HG02870 (cell line): Measurements from ENCODE around the gene EGFL8.

ENCODE experiments used
- ATAC-seq: cut with Tn5 transposase; IDR thresholded peaks from one replicate; pipeline ENCODE4 v1.9.1; 2021; ENCODE audit warnings: mild to moderate bottlenecking, moderate library complexity; ENCODE audit not compliant: unreplicated experiment

Gene EGFL8

DNA sequence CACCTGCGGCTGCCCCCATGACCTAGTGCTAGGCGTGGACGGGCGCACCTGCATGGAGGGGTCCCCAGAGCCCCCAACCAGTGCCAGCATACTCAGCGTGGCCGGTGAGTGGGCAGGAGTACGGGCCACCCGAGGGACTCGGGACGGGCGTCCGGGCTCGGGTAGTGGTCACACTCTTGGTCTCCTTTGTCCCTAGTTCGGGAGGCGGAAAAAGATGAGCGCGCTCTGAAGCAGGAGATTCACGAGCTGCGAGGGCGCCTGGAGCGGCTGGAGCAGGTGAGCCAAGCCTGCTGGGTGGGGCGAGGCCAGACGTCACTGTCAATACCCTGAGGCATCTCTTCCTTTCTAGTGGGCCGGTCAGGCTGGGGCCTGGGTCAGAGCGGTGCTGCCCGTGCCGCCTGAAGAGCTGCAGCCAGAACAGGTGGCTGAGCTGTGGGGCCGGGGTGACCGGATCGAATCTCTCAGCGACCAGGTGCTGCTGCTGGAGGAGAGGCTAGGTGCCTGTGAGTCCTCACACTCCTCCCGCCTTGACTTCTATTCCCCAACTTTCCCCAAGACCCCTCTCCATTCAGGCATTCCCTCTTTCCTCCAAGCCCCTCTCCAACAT lies 2.9 kb downstream of the EGFL8 start:
- ATAC-seq = no peak

- ATAC-seq = no peak
Measured at GRCh38 chr6:32167761-32168262, 3.4 kb downstream of the EGFL8 start.

DNA sequence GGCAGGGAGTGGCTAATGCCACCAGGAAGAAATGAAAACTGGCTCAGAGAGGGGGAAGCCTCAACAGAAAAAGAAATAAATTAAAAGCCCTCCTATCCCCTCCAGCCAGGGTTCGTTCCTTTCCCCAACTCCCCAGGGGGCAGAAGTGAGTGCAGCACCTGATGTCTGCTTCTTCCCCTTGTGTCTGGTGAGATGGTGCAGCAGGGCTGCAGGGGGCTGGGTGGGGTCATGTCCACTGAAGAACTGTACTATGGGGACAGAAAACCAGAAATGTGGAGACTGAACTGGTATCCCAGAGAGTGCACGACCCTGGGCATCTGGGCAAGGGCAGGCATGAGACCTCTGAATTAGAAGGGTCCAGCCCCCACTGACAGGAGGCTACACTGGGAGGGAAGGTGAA lies 4.0 kb downstream of the EGFL8 start:
- no peak for ATAC-seq

DNA sequence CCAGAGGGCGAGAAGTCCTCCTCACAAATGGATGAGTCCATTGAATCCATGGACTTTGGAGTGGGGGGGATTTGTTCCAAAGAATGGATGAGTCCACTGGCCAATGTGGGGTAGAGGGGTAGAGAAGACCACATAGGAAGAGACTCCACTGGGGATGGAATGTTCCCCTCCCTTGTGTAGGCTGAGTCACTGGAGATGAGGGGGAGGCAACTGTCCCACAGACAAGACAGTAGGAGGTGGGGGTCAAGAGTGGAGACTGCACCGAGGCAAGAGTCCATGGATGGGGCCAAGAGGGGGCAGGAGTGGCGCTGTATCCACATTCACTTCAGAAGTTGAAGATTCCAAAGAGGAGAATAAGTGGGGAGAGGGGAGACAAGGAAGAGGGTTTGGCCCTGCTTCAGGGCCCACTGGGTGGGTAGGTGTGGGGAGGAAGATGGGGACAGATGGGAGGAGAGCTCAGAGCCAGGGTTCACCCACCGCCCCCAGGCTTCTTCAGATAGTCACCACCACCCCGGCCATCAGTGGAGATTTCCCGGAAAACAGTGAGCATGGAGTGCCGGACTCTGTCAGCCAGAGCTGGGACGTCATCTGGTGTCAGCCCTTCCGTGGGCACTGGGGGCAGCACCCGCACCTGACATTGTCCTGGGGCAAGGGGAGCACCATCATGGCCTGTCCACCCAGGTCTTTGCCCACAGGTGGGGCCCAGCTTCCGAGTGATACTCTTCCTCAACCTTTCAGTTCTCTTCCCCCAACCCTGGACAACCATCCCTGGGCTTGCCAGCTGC lies 4.6 kb downstream of the EGFL8 start:
- ATAC-seq = no peak

DNA sequence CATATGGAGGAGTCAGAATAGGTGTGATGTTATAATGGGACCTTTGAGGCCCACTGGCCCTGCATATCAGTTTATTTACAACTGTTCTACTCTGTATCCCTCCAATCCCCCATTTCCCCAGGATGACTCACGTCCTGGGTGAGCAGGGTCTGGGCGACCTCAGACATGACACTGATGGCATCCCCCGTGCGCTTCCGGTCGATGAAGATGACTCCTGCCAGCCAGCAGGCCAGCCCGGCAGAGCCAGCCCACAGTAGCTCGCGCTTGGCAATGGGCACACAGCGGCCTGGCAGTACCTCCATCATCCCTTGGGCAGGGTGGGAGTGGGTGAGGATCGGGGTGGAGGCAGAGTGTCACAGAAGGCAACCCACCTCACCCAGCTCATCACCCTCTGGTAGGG lies 5.9 kb downstream of the EGFL8 start:
- no peak for ATAC-seq

DNA sequence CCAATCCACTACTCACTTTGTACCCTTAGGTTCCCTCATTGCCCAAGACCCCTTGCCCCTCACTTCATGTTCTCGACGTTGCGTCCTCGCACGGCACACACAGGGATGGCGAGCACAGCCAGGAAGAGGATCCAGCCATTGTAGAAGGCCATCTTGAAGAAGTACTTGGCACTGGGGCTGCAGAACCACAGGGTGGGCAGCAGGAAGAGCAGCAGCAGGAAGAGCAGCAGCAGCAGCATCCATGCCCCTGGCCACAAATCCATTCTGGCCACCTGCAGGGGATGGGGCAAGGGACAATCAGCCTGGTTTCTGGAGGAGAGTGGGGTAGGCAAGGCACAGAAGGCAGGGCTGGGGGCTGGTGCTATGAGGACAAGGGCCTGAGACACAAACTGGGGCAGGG lies 6.8 kb downstream of the EGFL8 start:
- no peak for ATAC-seq

- ATAC-seq = no peak
Measured at GRCh38 chr6:32173051-32173727, 8.8 kb downstream of the EGFL8 start.

- no peak for ATAC-seq
Measured at GRCh38 chr6:32174416-32174815, 10.0 kb downstream of the EGFL8 start.

- no peak for ATAC-seq
Measured at GRCh38 chr6:32175322-32175710, 10.9 kb downstream of the EGFL8 start.

GRCh38 chr6:32175711-32176475 lies 11.5 kb downstream of the EGFL8 start, which contains the start of gene AGPAT1:
TSS of gene AGPAT1 (minus strand) at chr6:32176084. CDS start at chr6:32171496, 4,588 bp downstream.
- ATAC-seq = peak; percentile 39

GRCh38 chr6:32176476-32177182 lies 12.2 kb downstream of the EGFL8 start:
- ATAC-seq = no peak

- no peak for ATAC-seq
Measured at GRCh38 chr6:32177183-32177787, 12.9 kb downstream of the EGFL8 start.

- ATAC-seq = peak; percentile 84
Measured at GRCh38 chr6:32177788-32178546, 13.6 kb downstream of the EGFL8 start, which contains the start of gene RNF5. TSS of gene RNF5 (plus strand) at chr6:32178405. CDS start at chr6:32178512, 107 bp downstream.

- no peak for ATAC-seq
Measured at GRCh38 chr6:32178547-32179440, 14.4 kb downstream of the EGFL8 start.

DNA sequence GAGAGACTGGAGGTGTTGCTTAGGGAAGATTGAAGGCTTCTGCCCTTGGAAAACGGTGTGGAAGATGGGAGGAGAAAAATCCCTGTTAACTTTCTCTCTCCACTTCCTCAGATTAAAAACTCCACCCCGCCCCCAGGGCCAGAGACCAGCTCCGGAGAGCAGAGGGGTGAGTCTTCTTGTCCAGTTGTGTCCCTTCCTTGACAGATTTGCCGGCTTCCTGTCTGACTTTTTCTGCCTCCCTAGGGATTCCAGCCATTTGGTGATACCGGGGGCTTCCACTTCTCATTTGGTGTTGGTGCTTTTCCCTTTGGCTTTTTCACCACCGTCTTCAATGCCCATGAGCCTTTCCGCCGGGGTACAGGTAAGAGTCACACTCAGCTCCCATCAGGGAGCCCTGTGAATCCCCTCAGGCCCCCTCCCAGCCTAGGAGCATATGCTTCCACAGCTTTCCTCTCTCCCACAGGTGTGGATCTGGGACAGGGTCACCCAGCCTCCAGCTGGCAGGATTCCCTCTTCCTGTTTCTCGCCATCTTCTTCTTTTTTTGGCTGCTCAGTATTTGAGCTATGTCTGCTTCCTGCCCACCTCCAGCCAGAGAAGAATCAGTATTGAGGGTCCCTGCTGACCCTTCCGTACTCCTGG lies 15.5 kb downstream of the EGFL8 start:
- ATAC-seq = no peak

GRCh38 chr6:32181148-32181702 lies 16.8 kb downstream of the EGFL8 start:
- ATAC-seq = no peak

- no peak for ATAC-seq
Measured at GRCh38 chr6:32181915-32182529, 17.6 kb downstream of the EGFL8 start.
